Karpas-422 (cell line): Measurements from ENCODE around the gene RBKS. TPM values are rescaled to one million over a fixed set of nuclear protein-coding genes. Genes with fewer than 3 reads are reported as not detected.
"Not testable (repeated sequence)": the region's sequence is repeated elsewhere in the genome, so short reads cannot be mapped to it uniquely, and the experiment has no call there.

Source experiments
- DNase-seq: peaks from one replicate; pipeline ENCODE4 v3.0.0-alpha.2; 2015
- H2AFZ ChIP-seq: fragments of 200-600 bp; sonication (generic); 2 replicates; pipeline ENCODE4 v1.6.1; 2014; ENCODE audit warnings: antibody characterized with exemption, low read length, mixed read lengths
- H3K27ac ChIP-seq: fragments of 200-600 bp; sonication (generic); 2 replicates; pipeline ENCODE4 v1.5.1; 2014; ENCODE audit warnings: mild to moderate bottlenecking, low read length, moderate library complexity
- H3K27me3 ChIP-seq: fragments of 200-600 bp; sonication (generic); 2 replicates; pipeline ENCODE4 v1.6.1; 2014; ENCODE audit warnings: low read length, mixed read lengths
- H3K36me3 ChIP-seq: fragments of 200-600 bp; sonication (generic); 2 replicates; pipeline ENCODE4 v1.6.1; 2014; ENCODE audit warnings: low read length, mixed read lengths; ENCODE audit not compliant: insufficient read depth
- H3K4me1 ChIP-seq: fragments of 200-600 bp; sonication (generic); 2 replicates; pipeline ENCODE4 v1.6.1; 2014; ENCODE audit warnings: mild to moderate bottlenecking, low read length, mixed read lengths
- H3K4me2 ChIP-seq: fragments of 200-600 bp; sonication (generic); 2 replicates; pipeline ENCODE4 v1.6.1; 2014; ENCODE audit warnings: low read length, low read depth, mild to moderate bottlenecking; ENCODE audit not compliant: poor library complexity, severe bottlenecking
- H3K4me3 ChIP-seq: fragments of 200-600 bp; sonication (generic); 2 replicates; pipeline ENCODE4 v1.5.1; 2014; ENCODE audit warnings: mild to moderate bottlenecking, antibody characterized with exemption, low read length, mixed read lengths
- H3K79me2 ChIP-seq: fragments of 200-600 bp; sonication (generic); 2 replicates; pipeline ENCODE4 v1.6.1; 2014; ENCODE audit warnings: mild to moderate bottlenecking, low read length, mixed read lengths
- H3K9ac ChIP-seq: fragments of 200-600 bp; sonication (generic); 2 replicates; pipeline ENCODE4 v1.6.0; 2014; ENCODE audit warnings: low read length
- H3K9me2 ChIP-seq: fragments of 200-600 bp; sonication (generic), shearing (Covaris generic); replicated peaks from 2 replicates; pipeline ENCODE4 v1.6.0; 2014; ENCODE audit warnings: mild to moderate bottlenecking, low read length, moderate library complexity; ENCODE audit not compliant: insufficient read depth
- H3K9me3 ChIP-seq: fragments of 300-700, 200-600 bp; sonication (generic); 2 replicates; pipeline ENCODE4 v1.6.1; 2014; ENCODE audit warnings: low read length, mixed read lengths
- H4K20me1 ChIP-seq: fragments of 200-600 bp; sonication (generic); 2 replicates; pipeline ENCODE4 v1.6.1; 2014; ENCODE audit warnings: mild to moderate bottlenecking, antibody characterized with exemption, low read length, low read depth; ENCODE audit not compliant: insufficient read depth
- total RNA-seq: library from RNA; depleted of rRNA; stranded (reverse); fragments of >200 nt; shearing (Covaris generic); gene quantifications from 2 replicates; pipeline ENCODE4 v1.2.3, GENCODE V29; 2014; ENCODE audit warnings: low replicate concordance

Gene RBKS
- total RNA-seq, 1 experiment from 2014 or later = 1.6 TPM

GRCh38 chr2:27746325-27746724 is 143.9 kb downstream of the RBKS start:
- H3K4me3 ChIP-seq = no peak overlapping the region
- H3K4me1 ChIP-seq = peaks cover 3% of the 10 kb centered on the region
- H3K9me3 ChIP-seq = no peaks in the 10 kb centered on the region
- H2AFZ ChIP-seq = no peak overlapping the region
- no peaks in the 10 kb centered on the region for H4K20me1 ChIP-seq
- H3K36me3 ChIP-seq = no peaks in the 10 kb centered on the region
- H3K27me3 ChIP-seq = no peaks in the 10 kb centered on the region
- no peak for DNase-seq
- H3K27ac ChIP-seq = no peak overlapping the region
- H3K4me2 ChIP-seq = no peak overlapping the region
- H3K9me2 ChIP-seq = no peaks in the 10 kb centered on the region
- no peaks in the 10 kb centered on the region for H3K79me2 ChIP-seq
- H3K9ac ChIP-seq = no peak overlapping the region

- H3K27me3 ChIP-seq, H3K79me2 ChIP-seq, H3K36me3 ChIP-seq, H3K4me2 ChIP-seq, H3K4me3 ChIP-seq, DNase-seq, H3K9me2 ChIP-seq, H3K27ac ChIP-seq, H2AFZ ChIP-seq, H3K9me3 ChIP-seq, H3K9ac ChIP-seq, H3K4me1 ChIP-seq, H4K20me1 ChIP-seq: not testable (repeated sequence)
These were observed 144.7 kb downstream of the RBKS start for GRCh38 chr2:27745494-27745893.

- H3K27me3 ChIP-seq = no peaks in the 10 kb centered on the region
- H2AFZ ChIP-seq = no peak overlapping the region
- DNase-seq = no peak
- H3K4me2 ChIP-seq = no peak overlapping the region
- no peaks in the 10 kb centered on the region for H3K36me3 ChIP-seq
- no peaks in the 10 kb centered on the region for H4K20me1 ChIP-seq
- no peak overlapping the region for H3K4me3 ChIP-seq
- H3K79me2 ChIP-seq = no peaks in the 10 kb centered on the region
- peaks cover 3% of the 10 kb centered on the region for H3K4me1 ChIP-seq
- no peaks in the 10 kb centered on the region for H3K9me3 ChIP-seq
- no peak overlapping the region for H3K27ac ChIP-seq
- H3K9me2 ChIP-seq = no peaks in the 10 kb centered on the region
- no peak overlapping the region for H3K9ac ChIP-seq
These were observed 147.6 kb downstream of the RBKS start for GRCh38 chr2:27742571-27742970.

GRCh38 chr2:27741673-27742072 is 148.5 kb downstream of the RBKS start:
- no peaks in the 10 kb centered on the region for H4K20me1 ChIP-seq
- H3K9me3 ChIP-seq = no peaks in the 10 kb centered on the region
- no peak overlapping the region for H3K27ac ChIP-seq
- no peak overlapping the region for H2AFZ ChIP-seq
- no peaks in the 10 kb centered on the region for H3K36me3 ChIP-seq
- no peak overlapping the region for H3K4me3 ChIP-seq
- no peaks in the 10 kb centered on the region for H3K9me2 ChIP-seq
- H3K9ac ChIP-seq = no peak overlapping the region
- no peaks in the 10 kb centered on the region for H3K27me3 ChIP-seq
- no peaks in the 10 kb centered on the region for H3K79me2 ChIP-seq
- H3K4me2 ChIP-seq = no peak overlapping the region
- peaks cover 3% of the 10 kb centered on the region for H3K4me1 ChIP-seq
- no peak for DNase-seq

- H3K79me2 ChIP-seq = no peaks in the 10 kb centered on the region
- H3K4me2 ChIP-seq = no peak overlapping the region
- no peaks in the 10 kb centered on the region for H3K27me3 ChIP-seq
- H3K27ac ChIP-seq = no peak overlapping the region
- no peak overlapping the region for H3K4me3 ChIP-seq
- H3K4me1 ChIP-seq = peaks cover 3% of the 10 kb centered on the region
- H4K20me1 ChIP-seq = no peaks in the 10 kb centered on the region
- no peak overlapping the region for H2AFZ ChIP-seq
- no peak overlapping the region for H3K9ac ChIP-seq
- H3K9me3 ChIP-seq = no peaks in the 10 kb centered on the region
- DNase-seq = no peak
- H3K36me3 ChIP-seq = no peaks in the 10 kb centered on the region
- no peaks in the 10 kb centered on the region for H3K9me2 ChIP-seq
These were observed 151.2 kb downstream of the RBKS start for GRCh38 chr2:27739058-27739373.

GRCh38 chr2:27738349-27739057 is 151.7 kb downstream of the RBKS start:
- Histone ChIP-seq H3K4me3 (no peak overlapping the region), H3K27ac (no peak overlapping the region), H3K9ac (no peak overlapping the region), H3K27me3 (no peaks in the 10 kb centered on the region), H3K4me1 (peaks cover 3% of the 10 kb centered on the region), H2AFZ (no peak overlapping the region), H4K20me1 (no peaks in the 10 kb centered on the region), H3K9me3 (no peaks in the 10 kb centered on the region), H3K36me3 (no peaks in the 10 kb centered on the region), H3K79me2 (no peaks in the 10 kb centered on the region), H3K9me2 (no peaks in the 10 kb centered on the region), H3K4me2 (no peak overlapping the region)
- no peak for DNase-seq

GRCh38 chr2:27737676-27738348 is 152.4 kb downstream of the RBKS start:
- H3K27ac ChIP-seq = no peak overlapping the region
- no peak for DNase-seq
- no peak overlapping the region for H2AFZ ChIP-seq

GRCh38 chr2:27736890-27737204 is 153.3 kb downstream of the RBKS start:
- Histone ChIP-seq H3K9ac (no peak overlapping the region), H3K9me2 (no peaks in the 10 kb centered on the region), H3K4me2 (no peak overlapping the region), H3K27ac (no peak overlapping the region), H3K4me1 (peaks cover 3% of the 10 kb centered on the region), H2AFZ (no peak overlapping the region), H3K9me3 (no peaks in the 10 kb centered on the region), H3K4me3 (no peak overlapping the region), H3K79me2 (no peaks in the 10 kb centered on the region), H4K20me1 (no peaks in the 10 kb centered on the region), H3K36me3 (no peaks in the 10 kb centered on the region), H3K27me3 (no peaks in the 10 kb centered on the region)
- no peak for DNase-seq

More at GRCh38 chr2:27737676-27738348, 152.4 kb downstream of the RBKS start:
- no peak overlapping the region for H3K4me3 ChIP-seq
- no peaks in the 10 kb centered on the region for H3K36me3 ChIP-seq
- H3K4me2 ChIP-seq = no peak overlapping the region
- peaks cover 3% of the 10 kb centered on the region for H3K4me1 ChIP-seq
- H3K9me3 ChIP-seq = no peaks in the 10 kb centered on the region
- H4K20me1 ChIP-seq = no peaks in the 10 kb centered on the region
- H3K27me3 ChIP-seq = no peaks in the 10 kb centered on the region
- no peaks in the 10 kb centered on the region for H3K79me2 ChIP-seq
- H3K9me2 ChIP-seq = no peaks in the 10 kb centered on the region
- H3K9ac ChIP-seq = no peak overlapping the region
